Omental fat pad (tissue), 4 donors: ENCODE data around the gene MOGAT3. TPM values are rescaled to one million over a fixed set of nuclear protein-coding genes. Genes with fewer than 3 reads are reported as not detected.

ENCODE experiments used
- ATAC-seq: fragments of 150-250 bp; one replicate; pipeline ENCODE4 v1.9.1; 2016; ENCODE audit warnings: mild to moderate bottlenecking, moderate library complexity; ENCODE audit not compliant: low FRiP score
- DNase-seq: peaks from one replicate; pipeline ENCODE4 v3.0.0-alpha.2; 2019; ENCODE audit warnings: low spot score
- total RNA-seq, 4 donors: library from RNA; depleted of rRNA; stranded (reverse); fragments of >200 nt; gene quantifications; one replicate each; pipeline ENCODE4 v1.1.0, GENCODE V29; 2016
- TF ChIP-seq, protein P1 (sequence below), 3 donors: fragments of 450-650 bp; IDR thresholded peaks; one replicate each; pipeline ENCODE4 v1.5.1; 2016 to 2017; ENCODE audit warnings: antibody characterized with exemption in 3 of 3, mild to moderate bottlenecking in 3 of 3, moderate library complexity in 2 of 3

Gene MOGAT3
- total RNA-seq, 4 donors from 2014 or later, result not detected

DNA sequence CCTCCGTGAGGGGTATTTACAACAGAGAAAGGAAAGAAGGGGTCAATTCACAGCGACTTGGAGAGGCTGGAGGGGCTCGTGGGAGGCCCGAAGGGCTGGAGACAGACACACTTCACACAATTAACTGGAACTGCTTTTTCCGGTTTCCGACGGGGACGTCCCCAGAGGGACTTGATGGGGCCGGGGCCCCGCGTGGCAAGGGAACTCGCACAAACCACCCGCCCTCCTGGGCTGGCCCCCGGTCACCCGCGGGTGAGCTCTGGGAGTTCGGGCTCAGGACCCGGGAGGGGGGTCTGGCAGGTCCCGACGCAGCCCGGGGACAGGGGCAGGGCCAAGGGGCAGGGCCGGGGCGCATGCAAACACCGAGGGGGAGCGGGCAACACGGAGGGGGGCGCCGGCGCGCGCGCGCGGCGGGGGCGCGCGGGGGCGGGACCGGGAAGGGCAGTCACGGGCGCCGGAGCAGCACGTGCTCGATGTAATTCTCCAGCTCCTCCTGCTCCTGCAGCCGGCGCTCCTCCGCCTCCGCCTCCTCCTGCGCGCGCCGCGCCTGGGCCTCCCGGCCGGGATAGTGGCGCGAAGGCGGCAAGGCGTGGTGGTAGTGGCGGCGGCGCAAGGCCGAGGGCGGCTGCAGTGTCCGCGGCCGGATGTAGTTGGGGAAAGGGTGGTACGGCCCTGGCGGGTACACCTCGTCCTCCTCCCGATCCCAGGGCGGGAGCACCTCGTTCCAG is 38.1 kb downstream of the MOGAT3 start:
- TF ChIP-seq, protein P1, sequence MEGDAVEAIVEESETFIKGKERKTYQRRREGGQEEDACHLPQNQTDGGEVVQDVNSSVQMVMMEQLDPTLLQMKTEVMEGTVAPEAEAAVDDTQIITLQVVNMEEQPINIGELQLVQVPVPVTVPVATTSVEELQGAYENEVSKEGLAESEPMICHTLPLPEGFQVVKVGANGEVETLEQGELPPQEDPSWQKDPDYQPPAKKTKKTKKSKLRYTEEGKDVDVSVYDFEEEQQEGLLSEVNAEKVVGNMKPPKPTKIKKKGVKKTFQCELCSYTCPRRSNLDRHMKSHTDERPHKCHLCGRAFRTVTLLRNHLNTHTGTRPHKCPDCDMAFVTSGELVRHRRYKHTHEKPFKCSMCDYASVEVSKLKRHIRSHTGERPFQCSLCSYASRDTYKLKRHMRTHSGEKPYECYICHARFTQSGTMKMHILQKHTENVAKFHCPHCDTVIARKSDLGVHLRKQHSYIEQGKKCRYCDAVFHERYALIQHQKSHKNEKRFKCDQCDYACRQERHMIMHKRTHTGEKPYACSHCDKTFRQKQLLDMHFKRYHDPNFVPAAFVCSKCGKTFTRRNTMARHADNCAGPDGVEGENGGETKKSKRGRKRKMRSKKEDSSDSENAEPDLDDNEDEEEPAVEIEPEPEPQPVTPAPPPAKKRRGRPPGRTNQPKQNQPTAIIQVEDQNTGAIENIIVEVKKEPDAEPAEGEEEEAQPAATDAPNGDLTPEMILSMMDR (IDR thresholded peaks at IDR 0.05), result no peak
- no peak for DNase-seq

GRCh38 chr7:101161692-101162471 is 39.0 kb downstream of the MOGAT3 start:
- DNase-seq (no peak), ATAC-seq (no peak)
- TF ChIP-seq, protein P1 (IDR thresholded peaks at IDR 0.05), result no peak

More for the DNA sequence above, 38.1 kb downstream of the MOGAT3 start:
- ATAC-seq, result no peak

GRCh38 chr7:101160910-101161309 is 39.9 kb downstream of the MOGAT3 start:
- ATAC-seq, result no peak
- TF ChIP-seq, protein P1 (IDR thresholded peaks at IDR 0.05), result no peak
- no peak for DNase-seq

GRCh38 chr7:101159696-101160674 is 40.9 kb downstream of the MOGAT3 start:
- ATAC-seq, result no peak
- DNase-seq, result no peak
- TF ChIP-seq, protein P1 (IDR thresholded peaks at IDR 0.05), result no peak

DNA sequence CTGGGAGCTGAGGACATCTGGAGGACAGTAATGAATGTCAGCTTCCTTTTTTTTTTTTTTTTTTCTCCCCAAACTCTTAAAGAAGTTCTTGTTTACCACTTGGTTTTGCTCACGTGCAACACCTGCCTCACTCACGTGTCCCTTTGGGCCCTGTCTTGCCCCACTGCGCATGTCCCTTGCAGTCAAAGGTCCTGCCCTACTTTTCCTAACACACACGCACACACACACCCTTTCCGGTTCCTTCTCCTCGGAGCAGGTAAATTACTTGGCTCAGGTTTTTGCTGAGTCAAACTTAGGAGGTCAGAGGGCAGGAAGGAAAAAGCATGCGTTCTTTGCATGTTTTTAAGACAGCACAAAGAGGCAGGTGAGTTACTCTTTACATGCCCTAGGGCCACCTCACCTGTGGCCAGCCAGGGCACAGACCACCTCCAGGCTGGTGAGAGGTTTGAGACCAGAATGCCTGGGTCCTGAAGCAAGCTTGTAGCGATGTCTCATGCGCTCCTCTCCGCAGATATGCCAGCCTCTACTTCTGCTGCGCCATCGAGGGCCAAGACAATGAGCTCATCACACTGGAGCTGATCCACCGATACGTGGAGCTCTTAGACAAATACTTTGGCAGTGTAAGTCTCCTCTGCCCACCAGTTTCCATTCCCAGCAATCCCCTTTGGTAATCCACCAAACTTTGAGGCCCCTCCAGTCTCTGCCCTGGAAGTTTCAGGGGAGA is 43.8 kb downstream of the MOGAT3 start:
- TF ChIP-seq, protein P1 (IDR thresholded peaks at IDR 0.05), result no peak
- ATAC-seq (no peak), DNase-seq (no peak)

GRCh38 chr7:101156277-101156676 is 44.6 kb downstream of the MOGAT3 start:
- TF ChIP-seq, protein P1 (IDR thresholded peaks at IDR 0.05), result no peak
- no peak for ATAC-seq
- DNase-seq, result no peak
